Caco-2 (cell line): ENCODE results near the gene ITSN2. TPM values are rescaled to one million over a fixed set of nuclear protein-coding genes. Genes with fewer than 3 reads are reported as not detected.

Experiments
- BruUV-seq: library from RNA; stranded (reverse); fragments of 400-500 nt; replicated peaks from 2 replicates; lab custom pipeline; 2021; lab: Mats Ljungman, UMichigan
- CTCF ChIA-PET: fragments of 300-600 bp; sonication (Branson Sonifier 250); formaldehyde crosslinking; loops from one replicate; lab custom pipeline; 2022; ENCODE audit warnings: antibody characterized with exemption; lab: Charles Lee
- POLR2A ChIA-PET: fragments of 300-600 bp; sonication (Branson Sonifier 250); formaldehyde crosslinking; loops from one replicate; lab custom pipeline; 2022; ENCODE audit warnings: antibody characterized with exemption; lab: Charles Lee
- DNase-seq, 2 experiments: peaks; one replicate each; pipeline versions ENCODE4 v3.0.0 to v3.0.0-alpha.2; 2020 to 2022
- H3K27me3 ChIP-seq: replicated peaks from 2 replicates; pipeline ENCODE4 v1.6.0; 2011; ENCODE audit warnings: low read length; ENCODE audit not compliant: control insufficient read depth, insufficient read depth
- H3K36me3 ChIP-seq: 2 replicates; pipeline ENCODE4 v1.5.1; 2011; ENCODE audit warnings: low read length; ENCODE audit not compliant: control insufficient read depth, insufficient read depth
- H3K4me1 ChIP-seq: fragments of 250-450 bp; sonication (Bioruptor Pico); 2 replicates; pipeline ENCODE4 v1.5.1; 2020; ENCODE audit warnings: mild to moderate bottlenecking
- H3K4me3 ChIP-seq: 2 replicates; pipeline ENCODE4 v1.5.1; 2011; ENCODE audit warnings: low read depth, mild to moderate bottlenecking, control low read depth, low read length
- H3K9me3 ChIP-seq: fragments of 250-450 bp; sonication (Bioruptor Pico); 2 replicates; pipeline ENCODE4 v1.5.1; 2020; ENCODE audit warnings: mild to moderate bottlenecking, moderate library complexity
- H3K27ac Mint-ChIP-seq: one replicate; pipeline ENCODE4 v1.8.0; 2022; ENCODE audit warnings: mixed read lengths; ENCODE audit not compliant: unreplicated experiment
- H3K27me3 Mint-ChIP-seq: one replicate; pipeline ENCODE4 v1.8.0; 2022; ENCODE audit warnings: mixed read lengths; ENCODE audit not compliant: insufficient read depth, unreplicated experiment
- H3K36me3 Mint-ChIP-seq: one replicate; pipeline ENCODE4 v1.8.0; 2022; ENCODE audit warnings: mild to moderate bottlenecking, mixed read lengths; ENCODE audit not compliant: insufficient read depth, unreplicated experiment
- H3K4me1 Mint-ChIP-seq: one replicate; pipeline ENCODE4 v1.8.0; 2022; ENCODE audit warnings: low read depth, mixed read lengths; ENCODE audit not compliant: unreplicated experiment
- H3K4me3 Mint-ChIP-seq: one replicate; pipeline ENCODE4 v1.8.0; 2022; ENCODE audit warnings: mild to moderate bottlenecking, moderate library complexity, mixed read lengths; ENCODE audit not compliant: unreplicated experiment
- H3K9me3 Mint-ChIP-seq: one replicate; pipeline ENCODE4 v1.8.0; 2022; ENCODE audit warnings: mixed read lengths; ENCODE audit not compliant: unreplicated experiment
- intact Hi-C: fragments of 100-400 bp; cut with micrococcal nuclease; formaldehyde crosslinking; loops from one replicate; pipeline ENCODE4 v1.10.0; 2022; ENCODE audit not compliant: unreplicated experiment
- total RNA-seq: library from RNA; stranded (reverse); gene quantifications from 2 replicates; pipeline ENCODE4 v1.2.3, GENCODE V29; 2022
- TF ChIP-seq, protein P1 (sequence below), 2 experiments: fragments of 200-600 bp in 1 of 2; IDR thresholded peaks; 1 replicate in 1 of 2; 2 replicates in 1 of 2; pipeline versions ENCODE4 v1.5.1 to v1.8.0; 2011 to 2022; ENCODE audit warnings: antibody characterized with exemption in 1 of 2, control low read depth in 1 of 2, inconsistent platforms in 1 of 2, low read depth in 1 of 2, low read length in 1 of 2, mild to moderate bottlenecking in 1 of 2, moderate library complexity in 1 of 2; ENCODE audit not compliant: insufficient read depth in 1 of 2, severe bottlenecking in 1 of 2, unreplicated experiment in 1 of 2

Gene ITSN2
- total RNA-seq, 1 experiment from 2014 or later, result 49.4 TPM

- Histone ChIP-seq H3K27me3 (no peaks in the 10 kb centered on the region), H3K4me1 (no peaks in the 10 kb centered on the region), H3K36me3 (no peaks in the 10 kb centered on the region), H3K4me3 (no peak overlapping the region), H3K9me3 (no peaks in the 10 kb centered on the region)
- intact Hi-C loops, result no loop called here
- no peaks in the 10 kb centered on the region for H3K4me1 Mint-ChIP-seq
- POLR2A ChIA-PET, result no interaction called here
- no peaks in the 10 kb centered on the region for H3K9me3 Mint-ChIP-seq
- no TSS peak for BruUV-seq
- no peaks in the 10 kb centered on the region for H3K27me3 Mint-ChIP-seq
- peaks cover 9% of the 10 kb centered on the region for H3K36me3 Mint-ChIP-seq
- H3K4me3 Mint-ChIP-seq, result no peak overlapping the region
- no peak for DNase-seq
- TF ChIP-seq, protein P1, sequence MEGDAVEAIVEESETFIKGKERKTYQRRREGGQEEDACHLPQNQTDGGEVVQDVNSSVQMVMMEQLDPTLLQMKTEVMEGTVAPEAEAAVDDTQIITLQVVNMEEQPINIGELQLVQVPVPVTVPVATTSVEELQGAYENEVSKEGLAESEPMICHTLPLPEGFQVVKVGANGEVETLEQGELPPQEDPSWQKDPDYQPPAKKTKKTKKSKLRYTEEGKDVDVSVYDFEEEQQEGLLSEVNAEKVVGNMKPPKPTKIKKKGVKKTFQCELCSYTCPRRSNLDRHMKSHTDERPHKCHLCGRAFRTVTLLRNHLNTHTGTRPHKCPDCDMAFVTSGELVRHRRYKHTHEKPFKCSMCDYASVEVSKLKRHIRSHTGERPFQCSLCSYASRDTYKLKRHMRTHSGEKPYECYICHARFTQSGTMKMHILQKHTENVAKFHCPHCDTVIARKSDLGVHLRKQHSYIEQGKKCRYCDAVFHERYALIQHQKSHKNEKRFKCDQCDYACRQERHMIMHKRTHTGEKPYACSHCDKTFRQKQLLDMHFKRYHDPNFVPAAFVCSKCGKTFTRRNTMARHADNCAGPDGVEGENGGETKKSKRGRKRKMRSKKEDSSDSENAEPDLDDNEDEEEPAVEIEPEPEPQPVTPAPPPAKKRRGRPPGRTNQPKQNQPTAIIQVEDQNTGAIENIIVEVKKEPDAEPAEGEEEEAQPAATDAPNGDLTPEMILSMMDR (IDR thresholded peaks at IDR 0.05; ENCODE audit: insufficient read depth in 1 of 2, low read depth in 1 of 2, low read length in 1 of 2, severe bottlenecking in 1 of 2, unreplicated experiment in 1 of 2), result no peak
- H3K27ac Mint-ChIP-seq, result no peak overlapping the region
- CTCF ChIA-PET, result no interaction called here
These were observed 150.8 kb downstream of the ITSN2 start for GRCh38 chr2:24209389-24210105.

DNA sequence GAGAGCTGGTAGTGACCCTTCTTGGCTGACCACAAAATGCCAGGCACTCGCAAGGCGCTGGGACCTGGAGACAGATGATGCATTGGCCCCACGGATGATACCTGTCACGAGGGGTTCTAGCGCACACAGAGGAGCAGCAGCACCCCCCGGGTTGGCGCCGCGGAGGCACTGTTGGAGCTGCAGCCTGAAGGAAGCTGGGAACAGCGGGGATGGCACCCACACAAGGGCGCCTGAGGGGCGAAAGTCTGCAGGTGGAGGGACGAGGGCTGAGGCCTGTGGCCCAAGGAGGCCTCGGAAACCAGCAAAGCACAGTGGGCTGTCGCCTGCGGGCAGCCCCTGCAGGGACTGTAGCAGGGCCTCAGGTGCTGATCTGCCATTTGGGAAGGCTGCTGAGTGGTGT is 151.8 kb downstream of the ITSN2 start:
- intact Hi-C loops, result no loop called here
- H3K36me3 Mint-ChIP-seq, result peaks cover 9% of the 10 kb centered on the region
- TF ChIP-seq, protein P1 (IDR thresholded peaks at IDR 0.05; ENCODE audit: insufficient read depth in 1 of 2, low read depth in 1 of 2, low read length in 1 of 2, severe bottlenecking in 1 of 2, unreplicated experiment in 1 of 2), result no peak
- no peaks in the 10 kb centered on the region for H3K9me3 Mint-ChIP-seq
- POLR2A ChIA-PET, result no interaction called here
- Histone ChIP-seq H3K9me3 (no peaks in the 10 kb centered on the region), H3K36me3 (no peaks in the 10 kb centered on the region), H3K4me3 (no peak overlapping the region), H3K4me1 (no peaks in the 10 kb centered on the region), H3K27me3 (no peaks in the 10 kb centered on the region)
- no TSS peak for BruUV-seq
- DNase-seq, result no peak
- CTCF ChIA-PET, result no interaction called here
- H3K4me1 Mint-ChIP-seq, result no peaks in the 10 kb centered on the region
- H3K27me3 Mint-ChIP-seq, result no peaks in the 10 kb centered on the region
- no peak overlapping the region for H3K27ac Mint-ChIP-seq
- no peak overlapping the region for H3K4me3 Mint-ChIP-seq

DNA sequence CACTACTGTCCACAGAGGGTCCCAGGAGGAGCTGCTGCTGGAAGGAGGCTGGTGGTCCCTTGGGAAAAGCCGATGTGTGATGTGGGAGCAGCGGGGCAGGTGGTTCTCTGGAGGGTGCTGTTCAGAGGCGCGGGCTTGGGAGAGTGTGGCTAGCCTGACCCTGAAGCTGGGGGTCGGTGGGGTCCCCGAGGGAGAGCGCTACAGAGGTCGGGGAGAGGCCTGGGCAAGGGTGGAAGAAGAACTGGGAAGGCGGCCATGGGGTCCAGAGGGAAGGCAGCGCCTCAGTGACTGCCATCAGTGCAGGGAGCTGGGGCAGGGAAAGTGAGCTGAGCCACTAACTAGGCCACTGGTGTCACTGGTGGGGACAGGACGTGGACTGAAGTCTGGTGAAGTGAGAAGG is 153.0 kb downstream of the ITSN2 start:
- Histone ChIP-seq H3K4me3 (no peak overlapping the region), H3K36me3 (no peaks in the 10 kb centered on the region), H3K4me1 (no peaks in the 10 kb centered on the region), H3K9me3 (no peaks in the 10 kb centered on the region), H3K27me3 (no peaks in the 10 kb centered on the region)
- no peak overlapping the region for H3K27ac Mint-ChIP-seq
- BruUV-seq, result no TSS peak
- no peaks in the 10 kb centered on the region for H3K9me3 Mint-ChIP-seq
- no peak overlapping the region for H3K4me3 Mint-ChIP-seq
- ChIA-PET CTCF (interaction anchor here (0.6 kb wide), 1 partner anchor 30 kb away, joined by 3 read pairs; no protein-coding TSS in a partner anchor), POLR2A (no interaction called here)
- TF ChIP-seq, protein P1 (IDR thresholded peaks at IDR 0.05; ENCODE audit: insufficient read depth in 1 of 2, low read depth in 1 of 2, low read length in 1 of 2, severe bottlenecking in 1 of 2, unreplicated experiment in 1 of 2), result no peak
- no peaks in the 10 kb centered on the region for H3K4me1 Mint-ChIP-seq
- peaks cover 9% of the 10 kb centered on the region for H3K36me3 Mint-ChIP-seq
- intact Hi-C loops, result no loop called here
- H3K27me3 Mint-ChIP-seq, result no peaks in the 10 kb centered on the region
- no peak for DNase-seq
